ENCODE measurements around the gene SHROOM2. TPM values are rescaled to one million over a fixed set of nuclear protein-coding genes. Genes with fewer than 3 reads are reported as not detected.

Gene SHROOM2
- total and polyA plus RNA-seq, 10 donors = 0.21 to 3.7 (median 1.6) TPM

DNA sequence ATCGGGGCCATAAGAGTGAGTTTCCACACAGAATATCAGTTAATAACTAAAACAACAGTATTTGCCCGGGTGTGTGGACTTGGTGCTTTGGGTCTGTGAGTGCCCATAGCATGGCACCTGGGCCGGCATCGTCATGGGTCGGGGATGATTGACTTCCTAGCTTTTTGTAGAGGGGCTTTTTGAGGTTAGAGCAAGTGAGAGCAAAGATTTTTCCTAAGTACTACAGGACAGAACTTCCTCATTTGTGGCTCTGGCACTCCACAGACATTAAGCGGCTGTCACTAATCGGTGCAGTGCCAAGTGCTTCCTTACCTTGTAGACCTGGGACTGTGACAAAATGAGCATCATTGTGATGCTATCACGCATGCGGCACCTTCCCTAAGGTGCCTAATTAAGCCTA is 81.0 kb downstream of the SHROOM2 start:
- TF ChIP-seq POLR2A (IDR thresholded peaks at IDR 0.05) = no peak
- TF ChIP-seq, protein P1, sequence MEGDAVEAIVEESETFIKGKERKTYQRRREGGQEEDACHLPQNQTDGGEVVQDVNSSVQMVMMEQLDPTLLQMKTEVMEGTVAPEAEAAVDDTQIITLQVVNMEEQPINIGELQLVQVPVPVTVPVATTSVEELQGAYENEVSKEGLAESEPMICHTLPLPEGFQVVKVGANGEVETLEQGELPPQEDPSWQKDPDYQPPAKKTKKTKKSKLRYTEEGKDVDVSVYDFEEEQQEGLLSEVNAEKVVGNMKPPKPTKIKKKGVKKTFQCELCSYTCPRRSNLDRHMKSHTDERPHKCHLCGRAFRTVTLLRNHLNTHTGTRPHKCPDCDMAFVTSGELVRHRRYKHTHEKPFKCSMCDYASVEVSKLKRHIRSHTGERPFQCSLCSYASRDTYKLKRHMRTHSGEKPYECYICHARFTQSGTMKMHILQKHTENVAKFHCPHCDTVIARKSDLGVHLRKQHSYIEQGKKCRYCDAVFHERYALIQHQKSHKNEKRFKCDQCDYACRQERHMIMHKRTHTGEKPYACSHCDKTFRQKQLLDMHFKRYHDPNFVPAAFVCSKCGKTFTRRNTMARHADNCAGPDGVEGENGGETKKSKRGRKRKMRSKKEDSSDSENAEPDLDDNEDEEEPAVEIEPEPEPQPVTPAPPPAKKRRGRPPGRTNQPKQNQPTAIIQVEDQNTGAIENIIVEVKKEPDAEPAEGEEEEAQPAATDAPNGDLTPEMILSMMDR (IDR thresholded peaks at IDR 0.05 in 8 of 11, conservative IDR thresholded peaks at IDR 0.05 in 3 of 11) = no peak
- TF ChIP-seq POLR2AphosphoS5 (IDR thresholded peaks at IDR 0.05) = no peak
- intact Hi-C loops (cut with DNase I; ENCODE audit: low total_unique reads) = no loop called here
- WGBS, 5 donors = 24 to 56% (median 47%) methylated on average over 8 to 9 of the region's 9 CpGs

DNA sequence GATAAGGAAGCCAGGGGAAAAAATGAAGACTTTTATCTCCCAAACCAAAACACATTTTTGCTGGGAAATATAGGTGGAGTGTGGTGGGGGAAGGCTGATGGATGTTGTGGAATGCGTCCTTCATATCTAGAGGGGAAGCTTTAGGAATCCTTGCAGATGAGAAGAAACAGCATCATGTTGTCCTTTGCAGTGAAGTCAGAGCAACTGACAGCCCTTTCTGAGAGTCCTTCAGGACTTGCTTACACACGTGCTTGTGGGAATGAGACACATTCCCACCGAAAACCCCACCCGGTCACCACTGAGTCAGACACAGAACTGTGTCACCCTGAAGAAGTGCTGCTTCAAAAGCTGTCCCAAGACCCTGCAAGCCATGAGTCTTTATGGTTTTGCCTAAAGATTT is 81.5 kb downstream of the SHROOM2 start:
- Histone ChIP-seq H3K27ac (no peak overlapping the region), H3K4me3 (no peak overlapping the region), H3K36me3 (no peaks in the 10 kb centered on the region), H3K27me3 (replicated peaks in 1 of 7) (peaks cover 0 to 7% (median 0%) of the 10 kb centered on the region in 7 donors), H3K4me1 (no peaks in the 10 kb centered on the region), H3K9me3 (no peaks in the 10 kb centered on the region)
- TF ChIP-seq POLR2A (IDR thresholded peaks at IDR 0.05) (no peak), POLR2AphosphoS5 (IDR thresholded peaks at IDR 0.05) (no peak)
- TF ChIP-seq, protein P1 (IDR thresholded peaks at IDR 0.05 in 8 of 11, conservative IDR thresholded peaks at IDR 0.05 in 3 of 11) = no peak
- WGBS, 5 donors = 51 to 70% (median 61%) methylated on average over 3 to 4 of the region's 4 CpGs
- DNase-seq = no peak
- intact Hi-C loops (cut with DNase I; ENCODE audit: low total_unique reads) = no loop called here

More for the DNA sequence above, 81.0 kb downstream of the SHROOM2 start:
- H3K36me3 ChIP-seq = no peaks in the 10 kb centered on the region
- H3K9me3 ChIP-seq = no peaks in the 10 kb centered on the region
- peak overlapping the region in 1 of 8 donors; percentile 58 for H3K27ac ChIP-seq
- H3K4me3 ChIP-seq = no peak overlapping the region
- H3K27me3 ChIP-seq (replicated peaks in 1 of 7) = peaks cover 0 to 7% (median 0%) of the 10 kb centered on the region in 7 donors
- H3K4me1 ChIP-seq = no peaks in the 10 kb centered on the region
- no peak for DNase-seq

DNA sequence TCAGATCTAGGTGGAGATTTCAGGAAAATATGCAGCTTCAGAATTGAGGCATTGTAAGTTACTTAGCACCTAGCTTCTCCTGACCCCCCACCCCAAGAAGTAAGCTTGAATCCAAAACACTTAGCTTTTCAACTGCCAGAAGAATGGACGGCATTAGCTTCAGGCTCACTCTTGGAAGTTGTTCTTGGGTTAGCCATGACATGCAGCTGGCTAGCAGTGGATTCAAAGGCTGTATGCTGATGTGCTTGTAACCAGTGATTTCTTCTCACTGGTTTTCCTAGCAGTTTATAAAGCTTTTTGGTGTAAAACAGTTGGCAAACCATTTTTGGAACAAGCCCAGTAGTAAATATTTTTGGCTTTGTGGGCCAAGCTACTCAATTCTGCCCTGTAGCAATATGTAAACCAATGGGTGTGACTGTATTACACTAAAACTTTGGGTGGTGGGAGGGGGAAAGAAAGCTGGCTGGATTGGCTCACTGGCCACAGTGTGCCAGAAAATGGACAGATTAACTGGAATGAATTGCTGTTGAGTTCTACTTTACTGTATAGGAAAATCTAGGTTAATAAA is 85.6 kb downstream of the SHROOM2 start:
- intact Hi-C loops (cut with DNase I; ENCODE audit: low total_unique reads) = no loop called here
- Histone ChIP-seq H3K4me3 (no peak overlapping the region), H3K36me3 (no peaks in the 10 kb centered on the region), H3K9me3 (no peaks in the 10 kb centered on the region), H3K4me1 (no peaks in the 10 kb centered on the region), H3K27ac (no peak overlapping the region), H3K27me3 (replicated peaks in 1 of 7) (peaks cover 0 to 3% (median 0%) of the 10 kb centered on the region in 7 donors)
- no peak for TF ChIP-seq POLR2AphosphoS5 (IDR thresholded peaks at IDR 0.05)
- TF ChIP-seq POLR2A (IDR thresholded peaks at IDR 0.05) = no peak
- TF ChIP-seq, protein P1 (IDR thresholded peaks at IDR 0.05 in 8 of 11, conservative IDR thresholded peaks at IDR 0.05 in 3 of 11) = no peak
- WGBS, 5 donors = 72 to 94% (median 88%) methylated on average over 1 of the region's 1 CpG
- DNase-seq = no peak

DNA sequence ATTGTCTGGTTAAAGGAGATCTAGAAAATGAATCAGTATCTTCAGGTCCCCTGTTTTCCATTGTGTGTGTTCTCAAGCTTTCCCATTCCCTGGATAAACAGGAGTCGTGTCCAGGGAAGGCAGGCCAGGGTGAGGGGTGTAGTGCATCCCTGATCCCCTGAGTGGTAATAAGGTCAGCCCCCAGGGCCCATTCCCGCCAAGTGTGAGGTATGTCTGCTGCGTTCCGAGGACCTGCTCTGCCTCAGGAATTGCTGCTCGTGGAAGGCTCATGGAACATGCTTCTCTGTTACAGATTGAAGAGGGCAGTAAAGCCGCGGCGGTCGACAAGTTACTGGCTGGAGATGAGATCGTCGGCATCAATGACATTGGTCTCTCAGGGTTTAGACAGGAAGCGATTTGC is 87.1 kb downstream of the SHROOM2 start:
- WGBS, 5 donors = 90 to 96% (median 93%) methylated on average over 11 to 12 of the region's 12 CpGs

More for the DNA sequence above, 87.1 kb downstream of the SHROOM2 start:
- Histone ChIP-seq H3K4me3 (no peak overlapping the region), H3K36me3 (no peaks in the 10 kb centered on the region), H3K4me1 (no peaks in the 10 kb centered on the region), H3K27ac (no peak overlapping the region), H3K9me3 (no peaks in the 10 kb centered on the region), H3K27me3 (replicated peaks in 1 of 7) (peaks cover 0 to 12% (median 0%) of the 10 kb centered on the region in 7 donors)
- no peak for TF ChIP-seq POLR2AphosphoS5 (IDR thresholded peaks at IDR 0.05)
- TF ChIP-seq POLR2A (IDR thresholded peaks at IDR 0.05) = no peak
- TF ChIP-seq, protein P1 (IDR thresholded peaks at IDR 0.05 in 8 of 11, conservative IDR thresholded peaks at IDR 0.05 in 3 of 11) = no peak
- intact Hi-C loops (cut with DNase I; ENCODE audit: low total_unique reads) = no loop called here
- DNase-seq = no peak
